EL (cell line): Measurements from ENCODE around the gene SLC17A2.

Source experiments
- DNase-seq: peaks from one replicate; pipeline ENCODE4 v3.0.0-alpha.2; 2016

The SLC17A2 gene

GRCh38 chr6:25882051-25882496 is 48.4 kb downstream of the SLC17A2 start:
- no peak for DNase-seq

GRCh38 chr6:25880601-25881000 is 49.9 kb downstream of the SLC17A2 start:
- DNase-seq, result no peak

GRCh38 chr6:25878721-25879322 is 51.7 kb downstream of the SLC17A2 start:
- no peak for DNase-seq

GRCh38 chr6:25875926-25876602 is 54.4 kb downstream of the SLC17A2 start:
- no peak for DNase-seq

- no peak for DNase-seq
These were observed 55.0 kb downstream of the SLC17A2 start for GRCh38 chr6:25875563-25875905.

- DNase-seq, result no peak
These were observed 55.5 kb downstream of the SLC17A2 start for GRCh38 chr6:25874822-25875562.

GRCh38 chr6:25874118-25874517 is 56.4 kb downstream of the SLC17A2 start, which contains the start of gene SLC17A3:
SLC17A3 (minus strand) TSS chr6:25874243; CDS start chr6:25868387, 5,856 bp downstream.
- no peak for DNase-seq

GRCh38 chr6:25872814-25873213 is 57.7 kb downstream of the SLC17A2 start:
- DNase-seq, result no peak

- no peak for DNase-seq
These were observed 60.7 kb downstream of the SLC17A2 start for GRCh38 chr6:25869840-25870239.

GRCh38 chr6:25868436-25869183 is 61.9 kb downstream of the SLC17A2 start:
- DNase-seq, result no peak

- no peak for DNase-seq
These were observed 64.5 kb downstream of the SLC17A2 start for GRCh38 chr6:25866011-25866410.

GRCh38 chr6:25863360-25863759 is 67.1 kb downstream of the SLC17A2 start:
- no peak for DNase-seq
